PC-3 (cell line): ENCODE measurements around the gene NFIC.

ENCODE experiments used
- EZH2 ChIP-seq: fragments of 300-600 bp; sonication (generic); IDR thresholded peaks from one replicate; pipeline ENCODE4 v1.6.1; 2017; ENCODE audit warnings: antibody characterized with exemption, mild to moderate bottlenecking, low read length; ENCODE audit not compliant: unreplicated experiment
- TF ChIP-seq, protein P1 (sequence below): fragments of 300-600 bp; sonication (generic); conservative IDR thresholded peaks from 2 replicates; pipeline ENCODE4 v1.5.1; 2017; ENCODE audit warnings: antibody characterized with exemption, low read depth, mild to moderate bottlenecking, low read length

DNA sequence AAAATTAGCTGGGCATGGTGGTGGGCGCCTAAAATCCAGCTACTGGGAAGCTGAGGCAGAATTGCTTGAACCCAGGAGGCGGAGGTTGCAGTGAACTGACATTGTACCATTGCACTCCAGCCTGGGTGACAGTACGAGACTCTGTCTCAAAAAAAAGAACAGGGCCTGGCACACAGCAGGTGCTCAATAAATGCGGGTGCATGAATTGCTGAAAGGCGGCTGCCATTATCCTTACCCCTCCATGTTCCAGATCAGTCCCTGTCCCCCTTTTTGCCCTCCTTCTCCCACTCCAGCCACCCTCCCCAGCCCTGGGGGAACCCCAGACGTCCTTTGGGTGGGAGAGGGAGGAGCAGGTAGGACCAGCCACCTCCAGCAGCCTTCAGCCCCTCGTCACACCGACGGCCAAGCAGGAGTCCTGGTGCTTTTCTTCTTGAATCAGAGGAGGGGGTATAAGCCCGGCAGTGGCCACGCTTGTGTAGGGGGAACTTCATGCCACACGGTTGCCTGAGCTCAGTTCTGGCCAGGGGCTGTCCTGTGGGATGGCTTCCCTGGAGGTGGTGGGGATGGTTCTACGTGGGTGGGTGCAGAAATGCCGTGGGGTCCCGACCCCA lies 20.4 kb upstream of the NFIC start:
- TF ChIP-seq, protein P1, sequence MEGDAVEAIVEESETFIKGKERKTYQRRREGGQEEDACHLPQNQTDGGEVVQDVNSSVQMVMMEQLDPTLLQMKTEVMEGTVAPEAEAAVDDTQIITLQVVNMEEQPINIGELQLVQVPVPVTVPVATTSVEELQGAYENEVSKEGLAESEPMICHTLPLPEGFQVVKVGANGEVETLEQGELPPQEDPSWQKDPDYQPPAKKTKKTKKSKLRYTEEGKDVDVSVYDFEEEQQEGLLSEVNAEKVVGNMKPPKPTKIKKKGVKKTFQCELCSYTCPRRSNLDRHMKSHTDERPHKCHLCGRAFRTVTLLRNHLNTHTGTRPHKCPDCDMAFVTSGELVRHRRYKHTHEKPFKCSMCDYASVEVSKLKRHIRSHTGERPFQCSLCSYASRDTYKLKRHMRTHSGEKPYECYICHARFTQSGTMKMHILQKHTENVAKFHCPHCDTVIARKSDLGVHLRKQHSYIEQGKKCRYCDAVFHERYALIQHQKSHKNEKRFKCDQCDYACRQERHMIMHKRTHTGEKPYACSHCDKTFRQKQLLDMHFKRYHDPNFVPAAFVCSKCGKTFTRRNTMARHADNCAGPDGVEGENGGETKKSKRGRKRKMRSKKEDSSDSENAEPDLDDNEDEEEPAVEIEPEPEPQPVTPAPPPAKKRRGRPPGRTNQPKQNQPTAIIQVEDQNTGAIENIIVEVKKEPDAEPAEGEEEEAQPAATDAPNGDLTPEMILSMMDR = no peak
- TF ChIP-seq EZH2 = no peak
